T-helper 22 cell (primary cell): ENCODE results near the gene PAK1IP1.
"Not testable (repeated sequence)": the region's sequence is repeated elsewhere in the genome, so short reads cannot be mapped to it uniquely, and the experiment has no call there.

Experiments used
- DNase-seq: peaks from one replicate; pipeline ENCODE4 v3.0.0-alpha.2; 2020; ENCODE audit warnings: low read depth

The PAK1IP1 gene, protein sequence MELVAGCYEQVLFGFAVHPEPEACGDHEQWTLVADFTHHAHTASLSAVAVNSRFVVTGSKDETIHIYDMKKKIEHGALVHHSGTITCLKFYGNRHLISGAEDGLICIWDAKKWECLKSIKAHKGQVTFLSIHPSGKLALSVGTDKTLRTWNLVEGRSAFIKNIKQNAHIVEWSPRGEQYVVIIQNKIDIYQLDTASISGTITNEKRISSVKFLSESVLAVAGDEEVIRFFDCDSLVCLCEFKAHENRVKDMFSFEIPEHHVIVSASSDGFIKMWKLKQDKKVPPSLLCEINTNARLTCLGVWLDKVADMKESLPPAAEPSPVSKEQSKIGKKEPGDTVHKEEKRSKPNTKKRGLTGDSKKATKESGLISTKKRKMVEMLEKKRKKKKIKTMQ

DNA sequence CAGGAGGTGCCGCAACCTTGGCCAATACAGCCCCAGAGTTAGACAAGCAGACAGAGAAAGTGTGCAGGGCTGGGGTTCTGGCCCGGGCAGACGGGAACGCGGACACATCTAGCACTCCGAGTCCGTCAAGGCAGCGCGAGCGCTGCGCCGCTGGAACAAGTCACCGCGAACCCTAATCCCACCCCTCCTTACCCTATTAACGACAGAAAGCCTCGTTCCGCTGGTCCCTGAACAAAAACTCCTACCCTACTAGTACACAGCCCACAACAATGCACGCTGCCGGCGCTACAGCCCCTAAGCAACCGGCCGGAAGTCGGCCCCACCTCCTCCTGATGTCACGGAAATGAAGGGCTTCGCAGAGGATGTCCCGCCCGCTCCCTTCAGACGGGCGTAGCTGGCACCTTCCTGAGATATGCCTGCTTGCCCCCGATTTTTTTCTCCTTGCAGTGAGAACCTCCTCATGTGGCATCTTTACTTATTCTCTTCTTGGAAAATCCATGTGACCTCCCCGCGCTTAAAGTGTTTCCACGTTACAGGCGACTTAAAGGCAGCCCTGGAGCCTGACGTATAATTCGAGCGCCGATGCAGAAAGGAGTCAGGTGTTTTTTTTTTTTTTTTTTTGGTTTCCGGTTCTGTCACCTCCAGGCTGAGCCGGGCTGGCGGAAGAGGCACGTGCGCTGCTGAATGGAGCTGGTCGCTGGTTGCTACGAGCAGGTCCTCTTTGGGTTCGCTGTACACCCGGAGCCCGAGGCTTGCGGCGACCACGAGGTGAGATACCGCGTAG, at the start of gene PAK1IP1, which contains the start of gene C6orf52:
Gene PAK1IP1, plus strand, starts transcription at position 671 of the 784 bp plus-strand sequence. Its CDS starts 14 bp downstream, at position 685.
Gene C6orf52, minus strand, starts transcription at position 315 of the 784 bp plus-strand sequence. CDS start 7,066 bp downstream, outside the sequence.
- peak; percentile 89 for DNase-seq

DNA sequence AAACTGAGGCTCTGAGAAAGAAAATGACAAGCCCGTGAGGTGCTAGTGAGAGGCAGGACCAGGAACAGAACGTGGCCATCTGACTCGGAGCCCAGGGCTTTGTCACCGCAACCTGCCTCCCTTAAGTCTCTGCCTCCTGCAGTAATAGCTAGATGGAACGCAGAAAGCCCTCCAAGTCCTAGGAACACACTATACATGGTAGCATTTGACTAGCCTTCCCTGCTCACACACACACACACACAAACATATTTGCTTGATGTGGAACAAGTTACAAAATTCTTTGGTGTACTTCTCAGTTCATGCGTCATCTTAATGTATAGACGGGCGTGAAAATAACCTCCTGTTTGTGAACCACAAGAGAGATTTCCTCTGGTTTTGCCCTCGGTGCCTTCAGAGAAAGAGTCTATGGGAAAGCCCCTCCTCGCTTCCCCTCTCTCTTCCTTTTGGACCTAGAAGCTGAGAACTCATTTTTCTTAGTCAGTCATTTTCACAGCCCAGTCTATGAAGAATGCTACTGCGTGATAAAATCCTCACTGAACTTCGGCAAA, 39.2 kb upstream of the PAK1IP1 start:
- DNase-seq = no peak

DNA sequence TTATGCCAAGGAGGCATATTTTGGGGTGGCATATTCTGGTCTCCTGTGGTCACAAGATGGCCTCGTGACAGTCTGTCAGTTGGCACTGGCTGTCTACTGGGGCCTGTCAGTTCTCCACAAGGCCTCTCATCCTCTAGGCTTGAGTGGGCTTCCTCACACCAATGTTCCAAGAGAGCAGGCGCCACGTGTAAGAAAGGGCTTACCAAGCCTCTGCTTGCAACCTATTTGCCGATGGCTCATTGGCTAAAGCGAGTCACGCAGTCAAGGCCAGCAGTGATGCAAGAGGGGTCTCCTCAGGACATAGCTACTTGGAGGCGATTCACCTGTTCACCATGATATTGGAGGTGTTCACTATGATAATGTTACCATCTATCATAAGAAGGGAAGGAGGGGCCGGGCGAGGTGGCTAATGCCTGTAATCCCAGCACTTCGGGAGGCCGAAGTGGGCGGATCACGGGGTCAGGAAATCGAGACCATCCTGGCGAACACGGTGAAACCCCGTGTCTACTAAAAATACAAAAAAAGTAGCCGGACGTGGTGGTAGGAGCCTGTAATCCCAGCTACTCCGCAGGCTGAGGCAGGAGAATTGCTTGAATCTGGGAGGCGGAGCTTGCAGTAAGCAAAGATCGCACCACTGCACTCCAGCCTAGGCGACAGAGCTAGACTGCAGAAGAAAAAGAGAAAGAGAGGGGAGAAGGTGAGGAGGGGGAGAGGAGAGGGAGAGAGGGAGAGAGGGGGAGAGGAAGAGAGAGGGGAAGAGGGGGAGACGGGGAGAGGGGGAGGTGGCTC, 35.7 kb upstream of the PAK1IP1 start:
- DNase-seq = no peak

DNA sequence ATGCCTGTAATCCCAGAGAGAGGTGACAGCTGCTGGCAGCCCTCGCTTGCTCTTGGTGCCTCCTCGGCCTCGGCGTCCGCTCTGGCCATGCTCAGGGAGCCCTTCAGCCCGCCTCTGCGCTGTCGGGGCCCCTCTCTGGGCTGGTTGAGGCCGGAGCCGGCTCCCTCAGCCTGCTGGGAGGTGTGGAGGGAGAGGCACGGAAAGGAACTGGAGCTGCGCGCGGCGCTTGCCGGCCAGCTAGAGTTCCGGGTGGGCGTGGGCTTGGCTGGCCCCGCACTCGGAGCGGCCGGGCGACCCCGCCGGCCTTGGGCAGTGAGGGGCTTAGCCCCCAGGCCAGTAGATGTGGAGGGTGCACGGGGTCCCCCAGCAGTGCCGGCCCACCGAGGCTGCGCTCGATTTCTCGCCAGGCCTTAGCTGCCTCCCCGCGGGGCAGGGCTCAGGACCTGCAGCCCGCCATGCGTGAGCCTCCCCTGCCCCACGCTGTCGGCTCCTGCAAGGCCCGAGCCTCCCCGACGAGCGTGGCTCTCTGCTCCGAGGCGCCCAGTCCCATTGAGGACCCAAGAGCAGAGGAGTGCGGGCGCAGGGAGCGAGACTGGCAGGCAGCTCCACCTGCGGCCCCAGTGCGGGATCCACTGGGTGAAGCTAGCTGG, 34.9 kb upstream of the PAK1IP1 start:
- DNase-seq = no peak

DNA sequence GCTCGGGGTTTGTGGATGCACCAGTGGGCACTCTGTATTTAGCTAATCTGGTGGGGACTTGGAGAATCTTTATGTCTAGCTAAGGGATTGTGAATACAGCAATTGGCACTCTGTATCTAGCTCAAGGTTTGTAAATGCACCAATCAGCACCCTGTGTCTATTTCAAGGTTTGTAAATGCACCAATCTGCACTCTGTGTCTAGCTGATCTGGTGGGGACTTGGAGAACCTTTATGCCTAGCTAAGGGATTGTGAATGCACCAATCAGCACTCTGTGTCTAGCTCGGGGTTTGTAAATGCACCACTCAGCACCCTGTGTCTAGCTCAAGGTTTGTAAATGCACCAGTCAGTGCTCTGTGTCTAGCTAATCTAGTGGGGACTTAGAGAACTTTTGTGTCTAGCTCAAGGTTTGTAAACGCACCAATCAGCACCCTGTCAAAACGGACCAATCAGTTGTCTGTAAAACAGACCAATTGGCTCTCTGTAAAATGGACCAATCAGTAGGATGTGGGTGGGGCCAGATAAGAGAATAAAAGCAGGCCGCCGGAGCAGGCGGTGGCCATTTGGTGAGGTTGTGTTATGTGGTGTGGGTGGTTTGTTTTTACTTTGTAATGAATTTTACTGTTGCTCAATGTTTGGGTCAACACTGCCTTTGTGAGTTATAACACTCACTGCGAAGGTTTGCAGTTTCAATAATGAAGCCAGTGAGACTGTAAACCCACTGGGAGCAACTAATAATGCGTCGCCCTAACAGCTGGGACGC, 34.2 kb upstream of the PAK1IP1 start:
- not testable (repeated sequence) for DNase-seq

DNA sequence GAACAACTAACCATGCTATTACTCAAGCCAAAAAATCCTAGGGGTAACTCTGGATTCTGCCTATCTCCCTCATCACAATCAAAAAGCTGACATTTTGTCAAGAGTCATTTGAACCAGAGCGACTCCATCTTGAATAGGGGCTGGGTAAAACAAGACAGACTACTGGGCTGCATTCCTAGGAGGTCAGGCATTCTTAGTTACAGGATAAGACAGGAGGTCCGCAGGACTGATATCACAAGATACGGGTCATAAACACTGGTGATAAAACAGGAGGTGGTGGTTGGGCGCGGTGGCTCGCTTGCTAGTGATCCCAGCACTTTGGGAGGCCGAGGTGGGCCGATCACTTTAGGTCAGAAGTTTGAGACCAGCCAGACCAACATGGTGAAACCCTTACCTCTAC, 32.6 kb upstream of the PAK1IP1 start:
- no peak for DNase-seq

DNA sequence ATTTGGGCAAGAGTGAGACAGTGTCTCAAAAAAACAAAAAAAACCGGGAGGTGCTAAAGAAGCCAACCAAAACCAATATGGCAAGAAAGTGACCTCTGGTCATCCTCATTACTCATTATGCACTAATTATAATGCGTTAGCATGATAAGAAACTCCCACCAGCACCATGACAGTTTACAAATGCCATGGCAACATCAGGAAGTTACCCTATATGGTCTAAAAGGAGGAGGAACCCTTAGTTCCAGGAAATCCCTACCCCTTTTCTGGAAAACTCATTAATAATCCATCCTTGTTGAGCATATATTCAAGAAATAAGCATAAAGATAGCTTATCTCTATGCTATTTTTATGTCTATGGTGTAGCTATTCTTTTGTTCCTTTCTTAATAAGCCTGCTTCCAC, 32.0 kb upstream of the PAK1IP1 start:
- DNase-seq = no peak

DNA sequence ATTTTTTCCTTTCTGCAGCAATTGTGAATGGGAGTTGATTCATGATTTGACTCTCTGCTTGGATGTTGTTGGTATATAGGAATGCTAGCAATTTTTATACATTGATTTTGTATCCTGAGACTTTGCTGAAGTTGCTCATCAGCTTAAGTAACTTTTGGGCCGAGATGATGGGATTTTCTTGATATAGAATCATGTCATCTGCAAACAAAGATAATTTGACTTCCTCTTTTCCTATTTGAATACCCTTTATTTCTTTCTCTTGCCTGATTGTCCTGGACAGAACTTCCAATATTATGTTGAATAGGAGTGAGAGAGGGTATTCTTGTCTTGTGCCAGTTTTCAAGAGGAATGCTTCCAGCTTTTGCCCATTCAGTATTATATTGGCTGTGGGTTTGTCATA, 29.2 kb upstream of the PAK1IP1 start:
- not testable (repeated sequence) for DNase-seq

DNA sequence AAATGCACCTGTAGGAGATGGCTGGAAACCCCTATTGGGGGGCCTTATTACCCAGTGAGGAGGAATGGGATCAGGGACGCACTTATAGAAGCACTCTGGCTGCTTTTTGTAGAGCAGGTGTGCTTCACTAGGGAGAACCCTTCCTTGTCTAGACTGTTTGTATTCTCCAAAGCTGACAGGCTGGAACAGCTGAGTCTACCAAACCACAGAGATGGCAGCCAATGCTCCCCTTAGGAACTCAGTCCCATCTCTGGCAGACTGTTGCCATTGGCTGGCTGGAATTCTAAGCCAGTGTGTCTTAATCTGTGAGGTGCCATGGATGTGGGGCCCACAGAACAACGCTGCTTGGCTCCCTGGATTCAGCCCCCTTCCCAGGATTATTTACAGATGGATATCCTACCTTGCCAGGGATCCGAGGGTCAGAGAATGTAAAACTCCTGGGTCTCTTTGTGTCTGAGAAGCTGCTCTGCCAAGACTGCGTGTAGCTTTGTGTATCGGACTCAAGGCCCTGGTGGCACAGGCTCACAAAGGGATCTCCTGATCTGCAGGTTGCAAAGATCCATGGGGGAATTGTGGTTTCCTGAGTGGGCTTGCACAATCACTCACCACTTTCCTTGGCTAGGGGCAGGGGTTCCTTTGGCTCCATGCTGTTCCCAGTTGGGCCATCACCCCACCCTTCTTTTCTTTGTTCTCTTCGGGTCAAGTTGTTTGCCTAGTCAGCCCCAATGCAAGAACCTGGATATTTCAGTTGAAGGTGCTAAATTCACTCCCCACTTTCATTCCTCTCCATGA, 26.4 kb upstream of the PAK1IP1 start:
- DNase-seq = no peak

DNA sequence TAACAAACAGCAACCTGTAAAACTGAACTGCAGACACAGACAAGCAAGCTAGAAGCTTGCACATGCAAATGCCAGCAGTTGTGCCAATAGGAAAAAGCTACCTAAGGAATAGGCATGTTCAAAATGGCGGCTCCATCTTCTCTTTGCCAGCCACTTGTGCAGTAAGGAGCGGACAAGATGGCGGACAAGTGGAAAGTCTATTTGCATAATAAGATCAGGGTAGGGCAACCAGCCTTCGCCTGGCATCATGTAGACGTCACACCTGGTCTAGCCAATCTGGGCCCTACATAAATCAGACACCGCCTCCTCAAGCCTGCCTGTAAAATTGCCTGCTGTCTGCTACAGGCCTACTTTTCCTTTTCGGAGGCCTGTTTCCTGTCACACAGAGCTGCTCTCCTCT, 18.4 kb upstream of the PAK1IP1 start:
- DNase-seq = no peak

DNA sequence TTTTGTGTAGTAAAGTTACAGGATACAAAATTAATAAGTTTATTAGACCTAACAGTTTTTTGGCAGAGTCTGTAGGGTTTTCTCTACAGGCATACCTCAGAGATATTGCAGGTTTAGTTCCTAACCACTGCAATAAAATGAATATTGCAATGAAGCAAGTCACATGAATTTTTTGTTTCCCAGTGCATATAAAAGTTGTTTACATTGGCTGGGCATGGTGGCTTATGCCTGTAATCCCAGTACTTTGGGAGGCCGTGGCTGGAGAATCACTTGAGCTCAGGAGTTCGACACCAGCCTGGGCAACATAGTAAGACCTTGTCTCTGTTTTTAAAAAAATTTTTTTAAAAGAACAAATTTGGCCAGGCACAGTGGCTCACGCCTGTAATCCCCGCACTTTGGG, 16.3 kb upstream of the PAK1IP1 start:
- DNase-seq = no peak

DNA sequence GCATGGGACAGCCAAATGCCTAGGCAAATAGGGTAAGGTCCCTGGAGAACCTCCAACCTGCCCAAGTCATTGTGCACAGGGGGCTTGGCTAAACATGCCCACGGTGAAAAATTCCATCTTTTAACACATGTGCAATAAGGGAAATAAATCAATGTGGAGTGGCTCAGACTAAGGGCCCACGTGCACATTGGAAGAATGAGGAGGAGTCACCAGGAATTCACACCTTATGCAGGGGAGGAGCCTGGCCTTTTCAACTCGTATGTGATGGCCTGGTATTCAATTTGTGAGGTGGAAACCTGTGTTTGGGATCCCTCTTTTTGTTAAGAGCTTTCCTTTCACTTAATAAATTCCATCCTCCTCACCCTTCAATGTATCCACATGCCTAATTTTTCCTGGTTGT, 13.0 kb upstream of the PAK1IP1 start:
- no peak for DNase-seq

DNA sequence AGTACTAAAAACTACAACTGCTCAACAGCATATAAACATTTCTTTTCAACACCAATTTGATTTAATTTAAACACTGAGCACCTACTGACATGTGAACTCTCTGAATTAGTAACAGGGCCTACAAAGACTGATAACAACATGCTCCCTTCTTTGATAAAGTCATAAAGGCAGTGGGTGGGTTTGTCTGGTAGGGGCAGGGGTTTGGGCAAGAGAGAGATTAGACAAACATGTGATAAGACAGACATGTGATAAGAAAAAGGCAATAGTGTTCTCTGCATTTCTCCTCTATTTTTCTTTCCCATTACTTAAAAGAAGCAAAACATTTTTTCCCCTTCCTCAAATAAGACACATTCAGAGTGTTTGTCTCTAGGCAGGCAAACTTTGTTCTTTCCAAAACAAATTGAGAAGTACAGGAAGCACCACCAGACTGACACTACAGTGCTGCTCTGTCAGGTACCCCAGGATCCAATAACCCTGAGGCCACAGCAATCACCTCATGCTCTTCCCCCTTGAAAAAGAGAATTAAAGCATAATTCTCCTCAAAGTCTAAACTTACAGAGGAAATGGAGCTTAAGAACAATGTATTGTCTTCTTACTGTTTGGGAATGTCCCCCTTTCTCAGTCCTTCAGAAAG, 12.3 kb upstream of the PAK1IP1 start:
- no peak for DNase-seq

DNA sequence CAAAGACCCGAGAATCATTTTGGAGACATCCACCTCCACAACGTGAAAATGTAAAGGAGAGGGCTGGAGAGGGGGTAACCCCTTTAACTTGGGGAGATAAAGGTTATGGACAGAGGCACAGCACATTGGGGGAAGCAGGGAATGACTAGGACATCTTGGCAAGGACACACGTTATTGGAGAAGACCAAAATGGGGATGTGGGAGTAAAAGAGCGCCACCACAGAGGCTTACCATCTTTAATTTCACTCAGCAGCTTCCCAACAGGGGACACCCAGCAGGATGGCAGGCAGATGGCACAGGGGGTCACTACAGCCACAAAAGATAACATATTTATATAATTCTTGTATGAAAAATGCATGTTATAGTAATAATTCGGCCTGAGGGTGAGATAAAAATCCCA, 10.2 kb upstream of the PAK1IP1 start:
- no peak for DNase-seq

DNA sequence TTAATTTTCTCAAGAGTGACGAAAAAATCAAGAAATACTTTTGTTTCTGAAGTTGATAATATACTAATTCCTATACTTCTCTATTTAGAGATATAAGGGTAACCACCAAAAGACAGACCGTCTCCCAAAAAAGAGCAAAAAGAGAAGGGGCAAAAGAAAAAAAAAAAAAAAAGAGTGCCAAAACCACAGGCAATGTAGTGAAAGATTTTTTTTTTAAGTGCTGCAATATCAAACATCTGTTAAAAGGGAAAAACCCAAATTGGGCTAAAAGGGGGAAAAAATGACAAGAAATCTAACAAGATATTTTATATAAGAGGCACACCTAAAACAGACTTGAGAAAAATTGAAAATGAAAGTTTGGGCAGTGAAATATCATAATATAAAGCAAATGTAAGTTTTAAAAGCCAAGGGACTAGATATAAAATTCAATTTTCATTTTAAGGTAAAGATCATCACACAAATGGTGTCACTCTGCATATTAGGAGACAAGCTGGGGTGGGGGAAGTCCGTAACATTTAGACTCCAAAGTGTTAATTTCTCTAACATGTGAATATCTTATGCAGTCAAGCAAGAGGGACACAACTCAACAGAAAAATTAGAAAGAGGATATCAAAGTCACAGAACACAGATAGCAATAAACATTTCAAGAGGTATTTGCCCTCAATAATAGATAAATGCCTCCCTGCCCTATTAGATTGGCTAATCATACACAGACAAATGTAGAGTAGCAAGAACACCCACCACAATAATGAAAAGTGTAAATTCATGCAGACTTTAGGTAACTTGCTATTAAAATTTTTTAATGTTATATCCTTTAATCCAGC, 9.5 kb upstream of the PAK1IP1 start:
- DNase-seq = no peak

DNA sequence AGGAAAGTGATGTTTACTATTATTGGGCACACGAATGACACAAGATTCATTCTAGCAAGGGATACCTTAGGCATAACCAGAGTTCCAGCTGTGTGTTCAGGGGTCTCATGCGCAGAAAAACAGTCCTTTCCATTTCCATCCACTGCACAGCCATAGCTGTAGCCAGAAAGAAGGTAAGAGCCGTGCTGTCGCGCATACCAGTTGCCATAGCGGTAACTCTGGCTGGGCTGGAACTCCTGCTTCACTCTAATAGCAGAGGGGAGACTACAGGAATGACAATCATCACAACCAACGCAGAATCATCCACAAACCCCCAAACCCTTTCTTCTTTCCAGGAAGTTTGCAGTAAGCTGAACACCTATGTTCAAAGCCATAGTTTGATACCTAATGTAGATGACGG, 7.9 kb upstream of the PAK1IP1 start:
- DNase-seq = no peak

DNA sequence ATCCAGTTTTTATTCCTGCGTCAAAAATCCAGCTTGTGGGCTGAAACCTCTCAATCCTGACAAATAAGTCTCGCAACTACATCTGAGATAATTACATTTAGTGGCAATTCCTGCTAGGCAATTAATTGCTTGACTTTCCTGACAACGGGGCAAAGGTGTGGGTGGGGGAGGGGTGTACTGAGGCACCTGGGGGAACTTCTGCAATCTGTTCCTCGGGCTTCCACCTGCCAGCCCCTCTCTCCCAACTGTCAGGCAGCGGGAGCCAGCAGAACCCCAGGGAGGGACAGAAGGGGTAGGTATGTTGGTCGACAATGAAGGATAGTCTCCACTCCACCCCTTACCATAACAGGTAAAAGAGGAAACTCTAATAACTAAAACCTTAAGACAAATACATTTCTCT, 7.2 kb upstream of the PAK1IP1 start:
- DNase-seq = no peak

DNA sequence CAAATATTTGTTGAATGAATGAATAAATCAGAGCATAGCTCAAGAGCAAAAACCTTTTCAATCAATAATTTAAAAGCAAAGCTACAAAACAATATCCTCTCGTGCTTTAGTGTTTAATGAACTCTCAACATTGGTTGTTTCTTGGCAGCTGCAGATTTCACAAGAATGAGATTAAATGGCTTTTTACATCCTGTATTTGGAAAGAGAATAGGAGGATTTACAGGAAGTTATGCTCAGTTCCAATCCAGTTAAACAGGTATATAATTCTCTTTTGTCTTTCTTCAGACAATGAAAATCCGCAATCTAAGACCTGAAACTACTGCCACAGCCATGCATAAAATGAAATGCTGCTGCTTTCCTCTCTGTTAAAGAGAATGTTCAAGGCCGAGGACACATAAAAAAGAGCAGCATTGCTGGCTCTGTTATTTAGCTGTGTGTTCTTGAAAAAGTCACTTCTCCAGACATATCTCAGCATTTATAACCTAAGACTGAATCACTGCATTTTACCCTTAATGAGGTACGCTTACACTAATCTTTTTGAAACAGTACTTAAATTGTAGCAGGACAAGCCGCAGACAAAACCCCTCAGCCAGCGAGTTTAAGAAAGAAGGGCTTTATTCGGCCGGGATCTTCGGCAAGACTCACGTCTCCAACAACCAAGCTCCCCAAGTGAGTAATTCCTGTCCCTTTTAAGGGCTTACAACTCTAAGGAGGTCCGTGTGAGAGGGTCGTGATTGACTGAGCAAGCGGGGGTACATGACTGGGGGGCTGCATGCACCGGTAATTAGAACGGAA, 3.9 kb upstream of the PAK1IP1 start:
- no peak for DNase-seq
